ENCODE results near the gene GLRX5. TPM values are rescaled to one million over a fixed set of nuclear protein-coding genes. Genes with fewer than 3 reads are reported as not detected.

The GLRX5 gene
- total RNA-seq, 2 experiments from 2014 or later = 11.3 to 11.9 TPM

GRCh38 chr14:95521001-95521400 is 13.8 kb upstream of the GLRX5 start:
- Histone ChIP-seq H3K4me3 (ENCODE audit: low read length) (no peak overlapping the region), H3K36me3 (ENCODE audit: insufficient read depth, low read length) (no peaks in the 10 kb centered on the region), H3K27ac (ENCODE audit: low read depth in 1 of 2, low read length in 2 of 2) (peak overlapping the region in 1 of 2 donors; percentile 27), H3K27me3 (ENCODE audit: control insufficient read depth in 1 of 2, insufficient read depth in 2 of 2, low read length in 2 of 2) (no peaks in the 10 kb centered on the region), H3K4me1 (ENCODE audit: insufficient read depth, low read length) (peaks cover 93% of the 10 kb centered on the region), H3K9me3 (ENCODE audit: control insufficient read depth in 1 of 2, insufficient read depth in 1 of 2, low read length in 2 of 2) (no peaks in the 10 kb centered on the region)
- H3K27ac Mint-ChIP-seq = no peak overlapping the region
- no peak overlapping the region for H3K4me3 Mint-ChIP-seq
- ChIA-PET CTCF (interaction anchor here (4.7 kb wide), 1 partner anchor 79 kb away, joined by 18 read pairs; no protein-coding TSS in a partner anchor), POLR2A (interaction anchor here (7.7 kb wide), 1 partner anchor 58 kb away, joined by 102 read pairs; no protein-coding TSS in a partner anchor)
- intact Hi-C loops (cut with DNase I, micrococcal nuclease) = loop anchor here in 1 of 2 experiments (10.0 kb wide), 1 partner anchor 844 kb away; the partner anchor contains the start of genes ATG2B and GSKIP
- no peaks in the 10 kb centered on the region for H3K27me3 Mint-ChIP-seq
- no peak for TF ChIP-seq CTCF (IDR thresholded peaks at IDR 0.05)
- no peaks in the 10 kb centered on the region for H3K9me3 Mint-ChIP-seq
- peaks cover 84% of the 10 kb centered on the region for H3K4me1 Mint-ChIP-seq (ENCODE audit: low read depth)
- ATAC-seq (ENCODE audit: poor library complexity) = no peak
- H3K36me3 Mint-ChIP-seq (ENCODE audit: low read depth) = no peaks in the 10 kb centered on the region
- DNase-seq = no peak

DNA sequence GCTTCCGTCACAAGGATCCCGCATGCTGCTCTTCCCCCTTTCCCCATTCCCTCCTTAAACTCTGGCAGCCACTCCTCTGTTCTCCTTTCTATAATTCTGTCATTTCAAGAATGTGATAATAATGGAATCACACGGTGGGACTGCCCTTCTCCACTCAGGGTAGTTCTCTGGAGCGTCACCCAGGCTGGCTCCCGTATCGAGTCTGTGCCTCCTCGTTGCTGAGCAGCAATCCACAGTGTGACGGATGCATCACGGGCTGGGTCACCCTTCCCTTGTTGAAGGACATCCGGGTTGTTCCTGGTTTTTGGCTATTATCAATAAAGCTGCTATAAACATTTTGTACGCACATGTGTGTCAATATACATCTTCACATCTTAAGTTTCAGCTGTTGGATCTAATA is 12.7 kb upstream of the GLRX5 start:
- intact Hi-C loops (cut with DNase I, micrococcal nuclease) = loop anchor here in 1 of 2 experiments (10.0 kb wide), 1 partner anchor 843 kb away; the partner anchor contains the start of genes ATG2B and GSKIP
- ATAC-seq (ENCODE audit: poor library complexity) (no peak), DNase-seq (no peak)
- Mint-ChIP-seq H3K9me3 (no peaks in the 10 kb centered on the region), H3K4me1 (ENCODE audit: low read depth) (peaks cover 89% of the 10 kb centered on the region), H3K4me3 (peak overlapping the region; percentile 2), H3K36me3 (ENCODE audit: low read depth) (no peaks in the 10 kb centered on the region), H3K27ac (peak overlapping the region; percentile 89), H3K27me3 (no peaks in the 10 kb centered on the region)
- H3K4me1 ChIP-seq (ENCODE audit: insufficient read depth, low read length) = peaks cover 89% of the 10 kb centered on the region
- no peaks in the 10 kb centered on the region for H3K9me3 ChIP-seq (ENCODE audit: control insufficient read depth in 1 of 2, insufficient read depth in 1 of 2, low read length in 2 of 2)
- no peak overlapping the region for H3K4me3 ChIP-seq (ENCODE audit: low read length)
- H3K27ac ChIP-seq (ENCODE audit: low read depth in 1 of 2, low read length in 2 of 2) = peak overlapping the region in 1 of 2 donors; percentile 19
- ChIA-PET POLR2A (interaction anchor here (0.9 to 7.7 kb wide), 7 partner anchors 9 to 81 kb away, joined by 3 to 102 read pairs (median 6); partner anchors contain the start of gene GLRX5), CTCF (interaction anchor here (1.5 to 4.7 kb wide), 2 partner anchors 70 to 80 kb away, joined by 3 to 18 read pairs; no protein-coding TSS in a partner anchor)
- no peaks in the 10 kb centered on the region for H3K27me3 ChIP-seq (ENCODE audit: control insufficient read depth in 1 of 2, insufficient read depth in 2 of 2, low read length in 2 of 2)
- no peak for TF ChIP-seq CTCF (IDR thresholded peaks at IDR 0.05)
- no peaks in the 10 kb centered on the region for H3K36me3 ChIP-seq (ENCODE audit: insufficient read depth, low read length)

- H3K27me3 Mint-ChIP-seq = no peaks in the 10 kb centered on the region
- ChIA-PET POLR2A (interaction anchor here (0.9 to 7.7 kb wide), 10 partner anchors 7 to 82 kb away, joined by 3 to 102 read pairs (median 6); partner anchors contain the start of genes GLRX5 and SYNE3), CTCF (interaction anchor here (1.5 to 4.7 kb wide), 2 partner anchors 70 to 80 kb away, joined by 3 to 18 read pairs; no protein-coding TSS in a partner anchor)
- no peaks in the 10 kb centered on the region for H3K9me3 Mint-ChIP-seq
- DNase-seq (peak in 1 of 14 experiments; percentile 26), ATAC-seq (ENCODE audit: poor library complexity) (no peak)
- H3K4me3 Mint-ChIP-seq = peak overlapping the region; percentile 72
- peak overlapping the region; percentile 59 to 79 for H3K27ac ChIP-seq (ENCODE audit: low read depth in 1 of 2, low read length in 2 of 2)
- H3K36me3 ChIP-seq (ENCODE audit: insufficient read depth, low read length) = no peaks in the 10 kb centered on the region
- H3K4me1 ChIP-seq (ENCODE audit: insufficient read depth, low read length) = peaks cover 86% of the 10 kb centered on the region
- H3K27ac Mint-ChIP-seq = peak overlapping the region; percentile 89
- H3K4me3 ChIP-seq (ENCODE audit: low read length) = no peak overlapping the region
- H3K4me1 Mint-ChIP-seq (ENCODE audit: low read depth) = peaks cover 89% of the 10 kb centered on the region
- intact Hi-C loops (cut with DNase I, micrococcal nuclease) = loop anchor here in 1 of 2 experiments (10.0 kb wide), 1 partner anchor 842 kb away; the partner anchor contains the start of genes ATG2B and GSKIP
- H3K36me3 Mint-ChIP-seq (ENCODE audit: low read depth) = no peaks in the 10 kb centered on the region
- no peaks in the 10 kb centered on the region for H3K9me3 ChIP-seq (ENCODE audit: control insufficient read depth in 1 of 2, insufficient read depth in 1 of 2, low read length in 2 of 2)
- no peak for TF ChIP-seq CTCF (IDR thresholded peaks at IDR 0.05)
- no peaks in the 10 kb centered on the region for H3K27me3 ChIP-seq (ENCODE audit: control insufficient read depth in 1 of 2, insufficient read depth in 2 of 2, low read length in 2 of 2)
Measured at GRCh38 chr14:95522556-95522955, 12.3 kb upstream of the GLRX5 start.

All from CD4-positive, alpha-beta T cell (primary cell).